SK-N-SH (cell line): ENCODE data around the gene STIM2.

Experiments
- POLR2AphosphoS5 ChIP-seq: IDR thresholded peaks from 2 replicates; pipeline ENCODE4 v1.6.1; 2012; ENCODE audit warnings: low read depth, low read length
- TCF12 ChIP-seq: IDR thresholded peaks from 2 replicates; pipeline ENCODE4 v1.4.0; 2012
- TF ChIP-seq, protein P1 (sequence below): fragments of 200-600 bp; sonication (generic); IDR thresholded peaks from 2 replicates; pipeline ENCODE4 v1.6.1; 2017; ENCODE audit warnings: antibody characterized with exemption, mild to moderate bottlenecking, moderate library complexity

DNA sequence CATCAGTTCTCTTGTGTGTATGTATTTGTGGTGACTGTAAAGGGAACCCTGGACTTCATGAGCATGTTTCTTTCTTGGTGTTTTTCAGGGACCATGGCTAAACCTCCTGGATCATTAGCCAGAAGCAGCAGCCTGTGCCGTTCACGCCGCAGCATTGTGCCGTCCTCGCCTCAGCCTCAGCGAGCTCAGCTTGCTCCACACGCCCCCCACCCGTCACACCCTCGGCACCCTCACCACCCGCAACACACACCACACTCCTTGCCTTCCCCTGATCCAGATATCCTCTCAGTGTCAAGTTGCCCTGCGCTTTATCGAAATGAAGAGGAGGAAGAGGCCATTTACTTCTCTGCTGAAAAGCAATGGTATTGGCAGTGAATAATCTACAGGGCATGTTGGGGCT, 157.0 kb downstream of the STIM2 start:
- TF ChIP-seq, protein P1, sequence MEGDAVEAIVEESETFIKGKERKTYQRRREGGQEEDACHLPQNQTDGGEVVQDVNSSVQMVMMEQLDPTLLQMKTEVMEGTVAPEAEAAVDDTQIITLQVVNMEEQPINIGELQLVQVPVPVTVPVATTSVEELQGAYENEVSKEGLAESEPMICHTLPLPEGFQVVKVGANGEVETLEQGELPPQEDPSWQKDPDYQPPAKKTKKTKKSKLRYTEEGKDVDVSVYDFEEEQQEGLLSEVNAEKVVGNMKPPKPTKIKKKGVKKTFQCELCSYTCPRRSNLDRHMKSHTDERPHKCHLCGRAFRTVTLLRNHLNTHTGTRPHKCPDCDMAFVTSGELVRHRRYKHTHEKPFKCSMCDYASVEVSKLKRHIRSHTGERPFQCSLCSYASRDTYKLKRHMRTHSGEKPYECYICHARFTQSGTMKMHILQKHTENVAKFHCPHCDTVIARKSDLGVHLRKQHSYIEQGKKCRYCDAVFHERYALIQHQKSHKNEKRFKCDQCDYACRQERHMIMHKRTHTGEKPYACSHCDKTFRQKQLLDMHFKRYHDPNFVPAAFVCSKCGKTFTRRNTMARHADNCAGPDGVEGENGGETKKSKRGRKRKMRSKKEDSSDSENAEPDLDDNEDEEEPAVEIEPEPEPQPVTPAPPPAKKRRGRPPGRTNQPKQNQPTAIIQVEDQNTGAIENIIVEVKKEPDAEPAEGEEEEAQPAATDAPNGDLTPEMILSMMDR = no peak
- TF ChIP-seq TCF12 (no peak), POLR2AphosphoS5 (no peak)
